ENCODE data around the gene IQSEC1.

DNA sequence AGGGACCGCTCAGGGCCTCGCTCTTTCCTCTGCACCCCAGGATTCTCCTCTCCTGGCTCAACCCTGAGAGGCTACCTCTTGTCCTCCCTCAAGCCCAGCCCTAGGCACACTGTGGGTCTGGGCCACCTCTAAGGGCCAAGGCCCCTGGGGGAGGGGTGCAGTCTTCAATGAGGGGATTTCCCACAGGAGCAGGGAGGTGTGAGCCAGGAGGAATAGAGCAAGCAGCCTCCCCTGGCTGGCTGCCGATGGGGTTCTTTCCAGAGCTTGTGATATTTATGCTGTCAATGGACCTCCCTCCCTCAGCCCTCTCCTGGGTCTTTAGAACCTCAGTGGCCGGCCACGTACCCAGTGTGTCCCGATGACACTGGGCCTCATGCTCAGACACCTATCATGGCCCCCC, 132.4 kb downstream of the IQSEC1 start:
- TF ChIP-seq CTCF (optimal IDR thresholded peaks at IDR 0.05 in 1 of 3, IDR thresholded peaks at IDR 0.05 in 1 of 3, conservative IDR thresholded peaks at IDR 0.05 in 1 of 3; ENCODE audit: extremely low read depth in 1 of 3, insufficient read depth in 2 of 3, low read length in 3 of 3): no peak
- TF ChIP-seq EZH2 (IDR thresholded peaks at IDR 0.05; ENCODE audit: low read length): no peak
